ENCODE results near the gene RASSF5. TPM values are rescaled to one million over a fixed set of nuclear protein-coding genes. Genes with fewer than 3 reads are reported as not detected.

RASSF5 gene
- total RNA-seq, 1 donor from 2014 or later, result 1.2 TPM

- Mint-ChIP-seq H3K27ac (ENCODE audit: unreplicated experiment) (no peak overlapping the region), H3K4me1 (ENCODE audit: unreplicated experiment) (no peaks in the 10 kb centered on the region), H3K4me3 (ENCODE audit: unreplicated experiment) (no peak overlapping the region), H3K9me3 (ENCODE audit: unreplicated experiment) (no peaks in the 10 kb centered on the region), H3K27me3 (ENCODE audit: unreplicated experiment) (peaks cover 1% of the 10 kb centered on the region), H3K36me3 (ENCODE audit: low read depth, unreplicated experiment) (no peaks in the 10 kb centered on the region)
- no peak for TF ChIP-seq CTCF (IDR thresholded peaks at IDR 0.05; ENCODE audit: unreplicated experiment)
- no peak for DNase-seq (ENCODE audit: low spot score)
Measured at GRCh38 chr1:206532368-206532767, 25.0 kb downstream of the RASSF5 start.

GRCh38 chr1:206534552-206534951 is 27.2 kb downstream of the RASSF5 start:
- no peak overlapping the region for H3K4me3 Mint-ChIP-seq (ENCODE audit: unreplicated experiment)
- no peak for TF ChIP-seq CTCF (IDR thresholded peaks at IDR 0.05; ENCODE audit: unreplicated experiment)
- peaks cover 1% of the 10 kb centered on the region for H3K27me3 Mint-ChIP-seq (ENCODE audit: unreplicated experiment)
- no peaks in the 10 kb centered on the region for H3K4me1 Mint-ChIP-seq (ENCODE audit: unreplicated experiment)
- no peaks in the 10 kb centered on the region for H3K9me3 Mint-ChIP-seq (ENCODE audit: unreplicated experiment)
- DNase-seq (ENCODE audit: low spot score), result no peak
- H3K27ac Mint-ChIP-seq (ENCODE audit: unreplicated experiment), result no peak overlapping the region
- no peaks in the 10 kb centered on the region for H3K36me3 Mint-ChIP-seq (ENCODE audit: low read depth, unreplicated experiment)

GRCh38 chr1:206535853-206536188 is 28.5 kb downstream of the RASSF5 start:
- peaks cover 3% of the 10 kb centered on the region for H3K4me1 Mint-ChIP-seq (ENCODE audit: unreplicated experiment)
- H3K27me3 Mint-ChIP-seq (ENCODE audit: unreplicated experiment), result peaks cover 1% of the 10 kb centered on the region
- H3K4me3 Mint-ChIP-seq (ENCODE audit: unreplicated experiment), result no peak overlapping the region
- DNase-seq (ENCODE audit: low spot score), result no peak
- H3K27ac Mint-ChIP-seq (ENCODE audit: unreplicated experiment), result no peak overlapping the region
- TF ChIP-seq CTCF (IDR thresholded peaks at IDR 0.05; ENCODE audit: unreplicated experiment), result no peak
- H3K9me3 Mint-ChIP-seq (ENCODE audit: unreplicated experiment), result no peaks in the 10 kb centered on the region
- H3K36me3 Mint-ChIP-seq (ENCODE audit: low read depth, unreplicated experiment), result no peaks in the 10 kb centered on the region

- Mint-ChIP-seq H3K27me3 (ENCODE audit: unreplicated experiment) (no peaks in the 10 kb centered on the region), H3K9me3 (ENCODE audit: unreplicated experiment) (no peaks in the 10 kb centered on the region), H3K27ac (ENCODE audit: unreplicated experiment) (no peak overlapping the region), H3K4me1 (ENCODE audit: unreplicated experiment) (peaks cover 3% of the 10 kb centered on the region), H3K4me3 (ENCODE audit: unreplicated experiment) (no peak overlapping the region), H3K36me3 (ENCODE audit: low read depth, unreplicated experiment) (no peaks in the 10 kb centered on the region)
- DNase-seq (ENCODE audit: low spot score), result no peak
- TF ChIP-seq CTCF (IDR thresholded peaks at IDR 0.05; ENCODE audit: unreplicated experiment), result no peak
Measured at GRCh38 chr1:206537141-206537540, 29.8 kb downstream of the RASSF5 start.

- Mint-ChIP-seq H3K36me3 (ENCODE audit: low read depth, unreplicated experiment) (no peaks in the 10 kb centered on the region), H3K4me3 (ENCODE audit: unreplicated experiment) (no peak overlapping the region), H3K4me1 (ENCODE audit: unreplicated experiment) (peaks cover 3% of the 10 kb centered on the region), H3K27ac (ENCODE audit: unreplicated experiment) (no peak overlapping the region), H3K9me3 (ENCODE audit: unreplicated experiment) (no peaks in the 10 kb centered on the region), H3K27me3 (ENCODE audit: unreplicated experiment) (no peaks in the 10 kb centered on the region)
- TF ChIP-seq CTCF (IDR thresholded peaks at IDR 0.05; ENCODE audit: unreplicated experiment), result no peak
- no peak for DNase-seq (ENCODE audit: low spot score)
Measured at GRCh38 chr1:206538086-206538770, 30.9 kb downstream of the RASSF5 start.
